SW 1271 (cell line): ENCODE results near the gene ARHGAP20.

Experiments used
- DNase-seq, 2 experiments: peaks; one replicate each; lab custom pipeline; 2025; lab: John Stamatoyannopoulos, UW

ARHGAP20 gene, protein sequence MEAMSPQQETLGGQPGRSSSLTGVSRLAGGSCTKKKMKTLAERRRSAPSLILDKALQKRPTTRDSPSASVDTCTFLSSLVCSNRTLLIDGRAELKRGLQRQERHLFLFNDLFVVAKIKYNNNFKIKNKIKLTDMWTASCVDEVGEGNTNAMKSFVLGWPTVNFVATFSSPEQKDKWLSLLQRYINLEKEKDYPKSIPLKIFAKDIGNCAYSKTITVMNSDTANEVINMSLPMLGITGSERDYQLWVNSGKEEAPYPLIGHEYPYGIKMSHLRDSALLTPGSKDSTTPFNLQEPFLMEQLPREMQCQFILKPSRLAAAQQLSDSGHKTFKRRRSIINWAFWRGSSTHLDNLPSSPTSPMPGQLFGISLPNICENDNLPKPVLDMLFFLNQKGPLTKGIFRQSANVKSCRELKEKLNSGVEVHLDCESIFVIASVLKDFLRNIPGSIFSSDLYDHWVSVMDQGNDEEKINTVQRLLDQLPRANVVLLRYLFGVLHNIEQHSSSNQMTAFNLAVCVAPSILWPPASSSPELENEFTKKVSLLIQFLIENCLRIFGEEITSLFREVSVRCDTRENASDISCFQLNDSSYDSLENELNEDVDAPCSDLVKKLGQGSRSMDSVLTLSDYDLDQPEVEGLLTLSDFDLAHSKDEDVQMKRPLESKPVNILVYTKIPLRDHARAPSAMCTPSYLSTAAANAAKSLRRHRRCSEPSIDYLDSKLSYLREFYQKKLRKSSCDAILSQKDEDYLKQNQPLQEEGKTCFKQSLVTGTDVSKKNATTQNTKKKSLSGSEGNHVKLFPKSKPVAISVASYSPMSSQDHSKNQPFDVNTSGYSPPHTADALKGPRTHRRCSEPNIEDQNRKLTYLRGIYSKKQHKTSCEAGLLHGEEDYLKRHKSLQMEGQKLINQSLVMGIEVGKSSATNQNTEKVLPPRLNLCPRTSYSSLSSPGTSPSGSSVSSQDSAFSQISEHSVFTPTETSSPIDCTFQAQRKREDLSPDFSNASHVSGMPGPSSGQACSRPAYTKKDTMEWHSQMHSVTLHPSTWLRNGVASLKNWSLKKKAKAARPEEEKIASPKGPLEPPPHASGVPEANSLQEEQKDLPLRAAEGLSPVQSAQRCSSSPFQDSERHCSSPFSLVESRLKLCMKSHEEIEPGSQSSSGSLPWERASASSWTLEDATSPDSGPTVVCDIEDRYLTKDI

DNA sequence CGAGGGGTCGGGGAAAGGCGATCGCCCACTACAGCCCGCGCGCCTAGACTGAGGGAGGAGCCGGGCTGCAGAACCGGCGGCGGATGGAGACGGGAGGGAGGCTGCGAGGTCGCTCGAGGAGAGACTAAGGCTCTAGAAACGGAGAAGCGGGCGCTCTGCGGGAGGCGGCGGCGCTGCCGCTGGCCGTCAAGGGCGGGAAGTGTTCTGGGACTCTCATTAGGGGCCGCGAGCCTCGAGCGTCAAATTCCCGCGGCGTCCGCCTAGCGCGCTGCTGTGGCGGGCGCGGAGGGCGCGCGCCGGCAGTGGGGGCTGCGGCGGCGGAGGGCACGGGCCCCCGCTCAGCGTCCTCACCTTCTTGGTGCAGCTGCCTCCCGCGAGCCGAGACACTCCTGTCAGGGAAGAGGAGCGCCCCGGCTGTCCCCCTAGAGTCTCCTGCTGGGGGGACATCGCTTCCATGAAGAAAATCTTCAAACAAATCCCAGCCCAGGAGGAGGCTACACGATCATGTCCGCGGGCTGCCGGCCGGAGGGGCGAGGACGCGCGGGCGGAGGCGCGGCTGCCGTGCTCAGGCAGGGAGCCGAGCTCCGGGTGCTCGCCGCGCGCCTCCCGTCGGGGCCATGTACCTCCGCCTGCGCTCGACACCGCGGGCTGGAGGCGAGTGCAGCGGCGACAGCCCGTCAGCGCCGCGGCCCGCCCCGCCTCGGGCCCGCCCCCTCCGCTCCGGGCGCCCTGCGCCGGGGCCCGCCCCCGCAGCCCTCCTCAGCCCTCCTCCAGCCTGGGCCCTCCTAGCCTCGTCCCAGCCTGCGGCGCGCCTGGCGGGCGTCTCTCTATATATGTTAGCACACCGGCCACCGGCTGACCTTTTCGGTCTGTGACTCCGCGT, at the start of gene ARHGAP20:
TSS of gene ARHGAP20 (minus strand) at position 662 of the 883 bp plus-strand sequence. CDS start at position 456, 206 bp downstream.
- peak; percentile 57 to 78 for DNase-seq

DNA sequence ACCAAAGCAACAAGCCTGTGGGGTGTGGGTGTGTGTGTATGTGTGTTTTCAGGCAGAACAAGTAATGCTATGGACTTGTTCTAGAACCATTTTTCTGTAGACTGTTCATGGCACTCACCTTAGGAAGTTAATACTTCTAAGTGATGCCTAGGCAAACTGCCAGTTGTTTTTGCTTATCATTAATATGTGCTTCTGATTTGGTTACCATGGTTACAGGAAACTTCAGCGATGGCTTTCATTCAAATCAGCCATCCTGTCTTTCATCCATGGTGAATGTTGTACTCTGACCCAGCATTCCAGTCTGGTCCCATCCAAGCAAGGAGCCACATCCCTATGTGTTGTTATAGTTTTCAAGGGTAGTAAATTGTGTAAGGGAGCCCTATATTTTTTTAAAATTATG, 49.8 kb upstream of the ARHGAP20 start:
- no peak for DNase-seq

DNA sequence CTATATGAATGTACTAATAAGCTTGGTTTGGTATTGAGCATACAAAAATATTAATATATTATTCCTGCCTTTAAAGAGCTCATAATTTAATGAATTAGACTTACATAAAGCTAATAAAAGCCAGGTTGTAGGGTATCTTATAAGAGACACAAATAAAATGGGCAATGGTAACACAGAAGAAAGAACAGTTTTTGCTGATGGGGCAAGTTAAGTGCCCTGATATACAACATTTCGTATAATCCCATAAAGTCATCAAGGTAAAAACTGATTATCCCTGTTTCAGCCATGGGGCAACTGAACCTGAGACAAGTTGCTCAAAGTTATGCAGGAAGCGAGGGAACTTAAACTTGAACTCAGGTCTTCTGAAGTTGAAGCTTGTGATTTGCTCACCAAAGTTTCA, 48.9 kb upstream of the ARHGAP20 start:
- no peak for DNase-seq

DNA sequence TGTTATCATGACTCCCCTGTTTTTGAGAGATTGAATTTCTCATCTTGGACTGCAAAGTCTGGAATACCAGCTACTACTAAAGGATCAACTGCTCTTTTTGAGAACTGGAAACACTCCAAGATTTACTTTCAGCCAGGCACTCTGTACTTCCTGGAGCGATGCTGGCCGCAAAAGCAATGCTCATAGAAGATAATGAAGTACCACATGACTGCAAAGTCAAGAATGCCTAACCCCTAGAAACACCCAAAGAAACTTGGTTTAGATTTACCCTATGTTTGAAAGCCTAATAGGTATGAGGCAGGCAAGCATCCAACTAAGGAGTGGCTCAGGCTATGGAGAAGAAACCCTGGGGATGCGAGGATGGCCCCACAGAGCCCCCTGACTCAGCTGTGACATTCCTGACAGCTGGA, 47.7 kb upstream of the ARHGAP20 start:
- no peak for DNase-seq

DNA sequence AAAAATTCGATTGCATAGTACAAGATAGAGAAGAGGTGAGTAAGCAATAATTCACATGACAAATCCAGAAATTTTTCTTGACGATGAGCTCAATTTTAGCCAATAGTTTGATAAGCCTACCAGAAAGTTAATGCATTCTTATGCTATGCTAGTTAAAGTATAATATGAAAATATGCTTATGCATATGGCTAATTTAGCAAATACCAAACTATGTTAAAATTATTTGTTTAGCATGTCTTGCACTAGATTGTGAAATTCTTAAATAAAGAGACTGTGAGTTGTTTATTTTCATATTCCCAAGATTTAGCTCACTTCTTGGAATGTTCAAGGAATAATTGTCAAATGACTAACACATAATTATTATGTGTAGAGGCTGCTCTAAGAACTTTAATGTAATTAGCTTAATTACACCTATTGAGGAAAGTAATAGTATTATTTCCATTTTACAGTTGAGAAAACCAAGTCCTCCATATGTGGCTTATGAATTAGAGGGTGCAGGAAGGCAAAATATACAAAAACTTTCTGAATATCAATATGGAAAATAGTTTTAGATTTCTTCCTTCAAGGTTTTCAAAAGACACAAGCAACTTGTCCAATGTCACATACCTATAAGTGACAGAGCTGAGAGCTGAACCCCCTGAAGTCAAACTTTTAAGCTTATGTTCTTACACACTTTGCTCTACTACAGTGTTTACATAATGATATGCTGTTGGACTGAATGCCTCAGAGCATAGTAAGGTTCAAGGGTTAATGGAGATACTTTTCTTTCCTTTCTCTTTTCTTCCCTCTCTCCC, 45.9 kb upstream of the ARHGAP20 start:
- DNase-seq, result no peak

DNA sequence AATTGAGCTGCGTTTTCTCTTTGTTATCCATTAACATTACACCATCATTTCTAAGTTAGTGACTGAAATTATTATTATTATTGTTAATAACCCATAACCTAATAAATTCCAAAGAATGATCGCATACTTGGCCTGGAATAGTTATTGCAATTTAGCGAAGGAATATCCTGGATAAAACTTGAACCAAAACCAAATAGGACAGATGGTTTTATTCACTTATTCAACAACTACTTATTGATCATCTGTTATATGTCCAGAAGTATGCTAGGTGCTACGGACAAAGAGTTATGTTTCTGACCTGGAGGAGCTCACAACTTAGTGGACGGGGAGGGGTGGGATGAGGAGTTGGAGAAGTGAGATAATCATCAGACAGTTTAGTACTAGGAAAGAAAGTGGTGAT, 44.8 kb upstream of the ARHGAP20 start:
- DNase-seq, result no peak

DNA sequence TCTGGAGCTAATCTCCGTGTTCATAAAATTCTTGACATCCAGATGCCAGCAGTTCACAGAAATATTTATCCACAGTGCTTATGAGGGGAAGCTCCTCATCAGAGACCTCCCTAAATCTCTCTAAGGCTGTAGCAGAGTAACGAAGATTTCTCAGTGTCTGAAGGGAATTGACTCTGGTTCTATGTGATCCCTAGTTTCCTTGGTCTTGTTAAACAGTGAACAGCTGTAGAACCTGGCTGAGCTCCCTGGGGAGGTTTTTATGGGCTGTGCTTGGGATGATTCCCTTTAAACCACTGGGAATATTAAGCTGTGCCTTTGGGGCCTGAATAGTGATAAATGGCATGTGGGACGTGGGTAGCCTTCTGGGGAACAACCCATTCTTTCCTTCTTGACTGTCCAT, 43.7 kb upstream of the ARHGAP20 start:
- no peak for DNase-seq

DNA sequence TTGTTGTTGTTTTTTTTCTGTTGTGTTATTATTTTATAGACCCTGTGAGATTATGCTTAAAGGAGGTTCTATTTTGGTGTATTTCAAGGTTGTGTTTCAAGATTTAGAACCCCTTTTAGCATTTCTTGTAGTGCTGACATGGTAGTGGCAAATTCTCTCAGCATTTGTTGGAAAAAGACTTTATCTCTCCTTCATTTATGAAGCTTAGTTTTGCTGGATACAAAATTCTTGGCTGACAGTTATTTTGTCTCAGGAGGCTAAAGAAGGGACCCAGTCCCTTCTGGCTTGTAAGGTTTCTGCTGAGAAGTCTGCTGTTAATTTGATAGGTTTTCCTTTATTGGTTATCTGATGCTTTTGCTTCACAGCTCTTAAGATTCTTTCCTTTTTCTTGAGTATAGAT, 40.7 kb upstream of the ARHGAP20 start:
- DNase-seq, result no peak

DNA sequence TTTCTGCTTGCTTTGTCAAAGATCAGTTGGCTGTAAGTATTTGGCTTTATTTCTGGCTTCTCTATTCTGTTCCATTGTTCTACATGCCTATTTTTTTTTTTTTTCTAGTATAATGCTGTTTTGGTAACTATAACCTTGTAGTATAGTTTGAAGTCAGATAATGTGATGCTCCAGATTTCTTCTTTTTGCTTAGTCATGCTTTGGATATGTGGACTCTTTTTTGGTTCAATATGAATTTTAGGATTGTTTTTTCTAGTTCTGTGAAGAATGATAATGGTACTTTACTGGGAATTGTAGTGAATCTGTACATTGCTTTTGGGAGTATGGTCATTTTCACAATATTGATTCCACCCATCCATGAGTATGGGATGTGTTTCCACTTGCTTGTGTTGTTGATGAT, 37.9 kb upstream of the ARHGAP20 start:
- DNase-seq, result no peak

DNA sequence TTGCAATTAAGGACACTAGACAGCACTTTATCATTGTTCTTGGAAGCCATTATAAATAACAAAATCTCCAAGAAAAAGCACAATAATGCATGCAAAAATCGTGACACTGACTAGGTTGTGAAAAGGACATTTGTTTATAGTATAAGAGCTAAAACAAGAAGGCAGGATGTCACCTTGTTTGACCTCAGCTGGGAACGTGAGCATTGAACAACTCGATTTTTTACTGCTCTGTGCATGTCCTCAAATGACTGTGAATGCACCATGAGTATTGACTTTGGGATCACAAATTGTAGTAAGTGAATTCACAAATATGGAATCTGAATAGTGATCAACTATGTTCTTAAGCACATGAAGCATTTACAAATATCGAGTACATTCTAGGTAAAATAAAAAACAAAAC, 35.3 kb upstream of the ARHGAP20 start:
- DNase-seq, result no peak

DNA sequence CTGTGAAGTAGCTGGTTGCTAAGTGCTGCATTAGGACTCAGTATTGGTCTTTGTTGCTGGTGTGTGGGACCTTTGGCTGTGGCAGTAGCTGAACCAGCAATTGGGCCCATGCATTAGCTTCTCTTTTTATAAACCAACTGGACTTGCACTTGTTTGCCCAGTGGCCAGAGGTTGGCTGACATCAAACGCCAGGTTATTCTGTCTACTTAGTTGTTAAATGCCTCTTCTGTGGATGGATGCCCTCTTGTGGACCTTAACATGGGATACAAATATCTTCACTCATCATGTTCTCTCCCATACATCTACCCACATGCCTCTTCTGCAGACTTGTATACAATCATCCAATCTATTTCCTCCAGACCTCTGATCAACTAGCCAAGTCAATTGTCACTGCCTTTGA, 26.4 kb upstream of the ARHGAP20 start:
- DNase-seq, result no peak

DNA sequence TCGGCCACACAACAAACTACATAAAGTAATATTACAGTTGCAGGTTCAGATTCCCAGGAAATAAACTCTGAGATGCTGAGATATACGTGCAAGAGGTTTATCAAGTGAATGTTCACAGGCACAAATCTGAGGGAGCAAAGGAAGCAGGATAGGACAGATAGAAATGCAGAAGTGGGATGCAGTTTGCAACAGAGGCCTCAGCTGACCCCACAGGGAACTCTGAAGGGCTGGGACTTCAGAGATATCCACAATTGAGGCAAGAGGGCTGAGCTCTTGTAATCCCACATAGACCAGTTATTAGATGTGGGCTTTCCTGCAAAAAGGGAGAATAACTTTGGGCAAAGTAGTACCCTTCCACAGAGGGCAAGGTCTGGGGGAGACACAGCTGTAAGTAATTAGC, 25.4 kb upstream of the ARHGAP20 start:
- DNase-seq, result no peak

DNA sequence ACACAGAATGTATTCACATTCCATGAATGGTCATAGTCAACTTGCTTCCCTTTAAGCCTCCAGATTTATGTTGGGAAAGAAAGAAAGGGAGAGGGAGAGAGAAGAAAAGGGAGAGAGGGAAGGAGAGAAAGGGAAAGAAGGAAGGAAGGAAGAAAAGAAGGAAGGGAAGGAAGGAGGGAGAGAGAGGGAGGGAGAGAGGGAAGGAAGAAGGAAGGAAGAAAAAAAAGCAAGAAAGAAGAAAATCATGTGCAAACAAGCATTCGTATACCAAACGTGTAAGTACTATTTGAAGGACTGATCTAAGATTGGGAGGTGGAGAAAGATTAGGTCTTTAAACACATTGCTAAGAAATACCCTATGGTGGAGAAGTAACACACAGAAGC, 23.9 kb upstream of the ARHGAP20 start:
- DNase-seq, result no peak

DNA sequence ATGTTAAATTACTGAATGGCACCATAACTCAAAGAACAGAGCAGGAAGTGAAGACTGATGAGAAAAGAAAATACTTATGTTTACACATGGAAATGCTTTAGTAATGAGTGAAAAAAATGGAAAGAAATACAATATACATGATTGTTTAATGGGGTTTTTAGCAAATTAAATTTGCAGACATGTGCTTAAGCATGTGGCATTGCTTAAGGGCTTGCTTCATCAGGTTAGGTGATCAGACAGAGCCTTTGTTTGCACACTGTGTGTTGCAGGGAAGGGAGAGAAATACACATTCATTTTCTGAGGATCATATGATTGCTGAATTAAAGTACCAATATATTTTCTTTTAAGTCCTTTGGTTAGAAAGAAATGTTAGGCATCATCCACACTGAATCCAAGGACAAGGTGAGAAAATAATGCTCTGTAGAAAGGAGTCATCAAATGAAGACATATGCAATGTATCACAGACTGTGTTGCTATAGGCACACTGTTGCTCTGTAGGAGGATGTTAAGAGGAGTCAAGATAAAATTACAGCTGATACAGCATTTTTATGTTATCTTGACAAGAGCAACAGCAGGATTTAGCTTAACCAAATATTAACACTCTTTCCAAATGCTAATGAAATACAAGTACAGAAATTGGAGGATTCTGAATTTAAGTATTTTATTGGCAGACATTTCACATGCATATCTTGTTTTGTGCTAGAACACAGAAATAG, 23.4 kb upstream of the ARHGAP20 start:
- DNase-seq, result no peak

DNA sequence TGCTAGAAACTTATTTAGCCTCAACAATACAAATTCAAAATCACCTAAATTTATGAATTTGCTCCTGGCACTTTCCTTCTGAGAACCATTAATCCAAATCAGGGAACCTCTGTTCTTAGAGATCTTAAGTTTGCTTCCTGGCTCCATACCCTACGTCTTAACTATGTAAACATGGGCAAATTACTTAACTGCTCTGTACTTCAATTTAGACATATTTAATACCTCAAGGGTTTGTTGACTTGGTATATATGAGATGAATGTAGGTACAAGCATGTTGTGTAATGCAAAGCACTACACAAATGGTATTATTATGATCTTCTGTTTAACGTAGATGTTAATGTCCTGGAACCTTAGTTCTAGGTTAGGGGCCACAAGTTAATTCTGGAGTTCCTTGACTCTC, 22.6 kb upstream of the ARHGAP20 start:
- no peak for DNase-seq

DNA sequence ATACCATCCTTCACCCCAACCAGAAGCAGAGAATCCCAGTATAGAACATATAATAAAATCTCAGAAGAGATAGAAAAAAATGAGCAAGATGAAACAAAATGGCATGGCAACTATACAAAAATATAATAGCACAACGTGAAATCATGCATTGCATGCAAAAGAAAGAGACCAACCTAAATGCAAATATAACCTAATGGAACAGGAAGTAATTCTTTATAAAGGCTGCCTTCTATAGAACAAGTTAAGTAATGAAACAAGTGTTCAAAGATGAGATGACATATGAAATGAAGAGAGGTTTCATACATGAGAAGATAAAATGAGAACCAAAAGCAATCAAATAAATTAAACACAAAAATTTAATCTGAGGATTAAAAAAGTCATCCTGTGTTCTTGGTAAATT, 18.5 kb upstream of the ARHGAP20 start:
- DNase-seq, result no peak

DNA sequence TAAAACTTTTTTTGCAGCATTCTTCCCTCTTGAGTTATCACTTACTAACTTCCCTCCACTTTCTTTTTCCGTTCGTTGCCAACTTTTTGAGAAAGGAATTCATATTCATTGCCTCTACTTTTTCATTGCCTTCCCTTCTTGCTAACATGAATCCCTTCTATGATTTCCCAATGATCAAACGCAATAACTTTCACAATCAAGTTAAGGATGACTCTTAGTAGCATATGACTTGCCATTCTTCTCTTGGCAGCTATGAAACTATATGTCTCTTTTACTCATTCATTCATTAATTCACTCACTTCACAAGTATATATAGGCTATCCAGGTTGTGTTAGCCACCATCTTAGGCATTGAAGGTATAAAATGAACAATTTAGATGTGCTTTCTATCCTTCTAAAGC, 16.6 kb upstream of the ARHGAP20 start:
- DNase-seq, result no peak

DNA sequence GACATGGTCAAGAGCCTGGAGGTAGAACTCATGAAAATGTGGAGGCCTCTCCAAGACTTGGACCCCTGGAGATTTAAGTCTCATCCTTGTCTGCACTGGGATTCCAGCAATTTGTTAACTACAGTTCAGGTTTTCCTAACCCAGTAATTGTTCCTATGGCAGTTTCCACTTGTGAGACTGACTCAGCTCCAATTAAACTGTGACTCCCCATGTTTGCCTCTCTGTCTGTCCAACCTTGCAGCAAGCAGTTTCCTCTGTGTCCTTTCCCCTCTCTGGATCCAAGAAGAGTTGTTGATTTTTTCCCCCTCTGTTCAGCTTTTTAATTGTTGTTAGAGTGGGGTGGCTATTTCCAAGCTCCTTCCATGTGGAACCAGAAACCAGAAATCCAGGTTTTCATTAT, 16.2 kb upstream of the ARHGAP20 start:
- no peak for DNase-seq

DNA sequence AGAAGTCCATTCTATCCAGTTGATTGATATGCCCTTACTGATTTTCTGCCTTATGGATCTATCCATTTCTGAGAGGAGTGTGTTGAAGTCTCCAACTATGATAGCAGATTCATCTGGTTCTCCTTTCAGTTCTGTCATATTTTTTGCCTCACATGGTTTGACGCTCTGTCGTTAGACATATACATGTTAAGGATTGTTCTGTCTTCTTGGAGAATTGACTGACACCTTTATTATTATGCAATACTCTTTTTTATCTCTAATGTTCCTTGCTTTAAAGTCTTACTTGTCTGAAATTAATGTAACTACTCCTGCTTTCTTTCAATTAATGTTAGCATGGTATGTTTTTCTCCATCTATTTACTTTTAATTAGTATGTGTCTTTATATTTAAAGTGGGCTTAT, 12.1 kb upstream of the ARHGAP20 start:
- DNase-seq, result no peak
